NCI-H2171 (cell line): ENCODE measurements around the gene DAP.
"Not testable (repeated sequence)": the region's sequence is repeated elsewhere in the genome, so short reads cannot be mapped to it uniquely, and the experiment has no call there.

Experiments used
- DNase-seq: peaks from one replicate; lab custom pipeline; 2025; lab: John Stamatoyannopoulos, UW

The DAP gene

DNA sequence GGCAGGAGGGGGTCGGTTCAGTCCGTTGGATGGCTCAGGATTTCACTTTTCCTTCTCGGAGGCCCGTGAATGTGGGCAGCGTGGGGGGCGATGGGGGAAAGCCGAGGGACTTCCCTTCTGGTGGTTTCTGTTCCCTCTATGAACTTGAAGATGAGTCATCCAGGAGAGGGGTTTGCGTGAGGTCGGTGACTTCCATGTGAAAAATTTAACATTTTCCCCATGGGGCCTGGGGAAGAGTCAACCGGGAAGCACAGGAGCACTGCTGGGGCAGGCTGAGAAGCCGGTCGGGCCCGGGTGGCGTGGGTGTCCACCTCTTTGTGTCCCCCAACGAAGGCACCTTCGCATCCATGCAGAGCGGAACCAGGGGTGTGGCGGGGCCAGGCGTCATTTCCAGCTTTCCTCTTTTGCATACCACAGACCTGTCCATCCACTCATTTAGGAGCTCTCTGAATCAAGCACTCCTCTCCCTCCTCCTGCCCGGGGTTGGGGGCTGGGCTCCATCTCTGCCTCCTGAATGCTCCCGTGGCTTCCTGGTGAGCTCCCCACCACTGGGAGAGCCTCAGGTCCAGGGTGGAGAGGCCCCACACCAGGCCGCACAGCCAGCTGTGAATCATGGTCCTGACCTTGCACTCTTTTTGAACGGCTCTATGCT lies 128.8 kb downstream of the DAP start:
- no peak for DNase-seq

DNA sequence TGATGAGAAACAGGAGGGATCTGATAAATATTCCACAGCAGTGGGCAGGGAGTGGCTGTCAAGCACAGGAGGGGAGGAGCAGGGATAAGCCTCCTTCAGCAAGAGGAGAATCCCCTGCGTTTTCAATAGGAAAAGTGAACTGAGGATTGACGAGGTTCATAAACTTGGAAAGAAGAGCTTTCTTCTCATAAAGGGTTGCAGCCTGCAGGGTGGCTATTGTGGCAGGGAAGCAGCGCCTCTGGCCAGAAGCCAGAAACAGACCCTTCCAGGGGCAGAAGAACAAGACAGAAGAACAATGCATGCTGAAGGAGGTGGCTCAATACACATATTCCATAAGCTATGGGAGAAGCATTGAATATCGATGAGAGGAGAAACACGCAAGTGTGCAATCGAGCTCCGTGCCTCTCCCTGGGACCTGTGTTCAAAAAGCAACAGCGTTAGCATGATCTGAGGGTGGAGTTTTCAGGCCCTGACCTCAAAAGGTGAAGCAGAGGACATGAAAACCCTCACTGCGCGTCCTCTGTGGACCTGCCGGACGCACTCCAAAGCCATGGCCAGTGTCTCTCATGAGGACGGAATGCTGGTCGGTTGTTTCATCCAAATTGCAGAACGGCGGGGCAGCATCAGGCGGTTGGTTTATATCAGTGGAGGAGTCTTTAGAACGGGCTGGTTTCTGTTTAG lies 129.6 kb downstream of the DAP start:
- DNase-seq: no peak

DNA sequence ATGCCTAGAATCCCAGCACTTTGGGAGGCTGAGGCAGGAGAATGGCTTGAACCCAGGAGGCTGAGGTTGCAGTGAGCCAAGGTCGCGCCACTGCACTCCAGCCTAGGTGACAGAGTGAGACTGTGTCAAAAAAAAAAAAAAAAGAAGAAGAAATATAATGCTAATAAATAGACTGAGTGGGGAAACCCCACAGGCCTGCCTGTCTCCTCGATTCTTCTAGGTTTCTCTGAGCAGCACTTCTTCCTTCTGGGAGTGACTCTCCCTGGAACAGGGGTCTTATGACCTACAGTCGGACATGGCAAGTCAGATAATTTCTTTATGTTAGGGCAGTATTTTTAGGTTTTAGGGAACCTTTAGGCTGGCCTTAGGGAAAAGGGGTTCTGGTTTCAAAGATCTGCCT lies 130.3 kb downstream of the DAP start:
- not testable (repeated sequence) for DNase-seq

DNA sequence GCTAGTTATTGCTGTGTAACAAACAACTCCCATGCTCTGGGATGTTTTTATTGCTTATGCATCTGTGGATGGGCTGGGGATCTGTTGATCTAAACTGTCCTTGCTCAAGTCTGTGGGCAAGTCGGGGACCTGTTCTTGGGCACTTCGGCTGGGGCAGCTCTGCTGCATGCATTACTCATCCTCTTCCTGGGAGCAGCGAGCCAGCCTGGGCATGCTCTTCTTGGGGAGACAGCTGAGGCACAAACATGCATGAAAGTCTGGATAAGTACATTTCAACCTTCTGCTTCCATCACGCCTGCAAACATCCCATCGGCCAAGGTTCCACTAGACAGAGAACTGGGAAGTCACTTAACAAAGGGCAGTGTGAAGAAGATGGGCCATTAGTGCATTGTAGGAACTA lies 130.9 kb downstream of the DAP start:
- no peak for DNase-seq

DNA sequence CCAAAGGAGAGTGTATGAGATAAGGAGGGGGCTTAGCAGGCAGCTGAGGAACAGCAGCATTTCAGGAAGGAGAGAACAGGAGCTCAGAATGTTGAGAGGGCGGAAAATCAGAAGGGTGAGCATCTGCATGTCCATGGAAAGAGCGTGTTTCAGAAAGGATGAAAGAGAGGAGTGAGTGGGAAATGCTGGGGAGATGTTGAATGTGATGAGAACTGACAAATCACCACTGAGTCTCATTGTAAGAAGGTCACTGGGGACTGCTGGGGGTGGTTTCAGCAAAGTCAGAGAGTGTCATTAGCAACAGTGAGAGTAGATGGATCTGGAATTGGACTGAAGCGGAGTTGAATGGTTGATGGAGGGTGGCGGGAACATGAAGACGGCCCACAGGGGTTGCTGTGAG lies 131.4 kb downstream of the DAP start:
- DNase-seq: no peak
